Stimulated activated CD4-positive, alpha-beta T cell treated with anti-CD3 and anti-CD28 coated beads, TNF-alpha, amount 100 ng/mL, for 24 hours (primary cell): ENCODE results near the gene CDC42SE2.
"Not testable (repeated sequence)": the region's sequence is repeated elsewhere in the genome, so short reads cannot be mapped to it uniquely, and the experiment has no call there.

Source experiments
- DNase-seq, 3 experiments: peaks; one replicate each; pipeline ENCODE4 v3.0.0-alpha.2; 2020; ENCODE audit warnings: low read depth in 3 of 3

The CDC42SE2 gene

DNA sequence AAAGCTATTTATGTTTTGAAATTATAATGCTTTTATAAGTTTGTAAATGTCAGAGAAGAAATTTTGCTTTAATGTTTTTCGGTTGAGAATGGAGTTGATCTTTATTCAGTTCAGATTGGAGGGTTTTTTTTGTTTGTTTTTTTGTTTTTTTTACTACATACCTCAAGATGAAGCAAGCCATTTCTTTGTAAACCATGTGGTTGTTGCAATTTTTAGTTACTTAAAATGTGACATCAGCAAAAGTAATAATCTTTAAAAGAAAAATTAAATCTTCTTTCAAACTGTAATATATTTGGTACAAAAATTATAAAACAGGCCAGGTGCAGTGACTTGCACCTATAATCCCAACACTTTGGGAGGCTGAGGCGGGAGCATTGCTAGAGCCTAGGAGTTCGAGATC is 102.6 kb downstream of the CDC42SE2 start:
- DNase-seq, result no peak

DNA sequence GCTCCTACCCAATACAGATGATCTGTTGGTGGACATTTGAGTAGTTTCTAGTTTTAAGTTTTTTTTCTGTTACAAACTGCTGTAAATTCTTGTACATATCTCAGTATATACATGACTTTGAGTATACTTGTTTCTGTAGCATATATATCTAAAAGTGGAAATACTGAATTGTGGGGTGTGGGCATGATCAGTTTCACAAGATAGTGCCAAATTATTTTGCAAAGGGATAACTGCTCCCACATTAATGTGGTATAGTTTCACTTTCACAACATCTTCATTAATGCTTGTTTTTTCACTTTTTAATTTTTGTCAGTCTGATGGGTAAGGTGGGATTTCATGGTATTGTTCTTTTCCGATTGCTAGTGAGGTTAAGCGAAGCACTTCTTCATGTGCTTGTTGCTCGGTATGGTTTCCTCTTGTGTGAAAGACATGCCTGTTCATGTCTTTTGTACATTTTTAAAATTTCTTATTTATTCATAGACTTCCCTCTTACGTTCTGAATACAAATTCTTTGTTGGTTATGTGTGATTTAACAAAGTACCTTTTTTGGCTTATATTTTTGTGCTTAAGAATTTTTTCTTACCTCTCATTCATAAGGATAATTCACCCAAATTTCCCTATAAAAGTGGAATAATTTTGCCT is 103.5 kb downstream of the CDC42SE2 start:
- DNase-seq, result no peak

DNA sequence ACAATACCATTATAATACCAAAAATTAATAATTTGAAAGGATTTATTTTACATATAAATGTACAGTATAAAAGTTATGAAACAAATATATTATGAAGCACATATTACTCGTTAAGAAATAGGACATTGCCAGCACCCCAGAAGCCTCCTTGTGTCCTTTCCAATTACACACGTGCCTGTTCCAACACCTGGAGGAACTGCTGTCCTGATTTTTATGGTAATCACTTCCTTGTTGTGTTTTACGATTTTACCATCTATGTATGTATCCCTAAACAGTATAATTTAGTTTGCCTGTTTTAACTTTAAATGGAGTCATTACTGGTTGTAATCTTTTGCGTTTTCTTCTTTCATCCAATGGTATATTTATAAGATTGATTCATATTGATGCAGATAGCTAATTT is 105.0 kb downstream of the CDC42SE2 start:
- DNase-seq, result no peak

DNA sequence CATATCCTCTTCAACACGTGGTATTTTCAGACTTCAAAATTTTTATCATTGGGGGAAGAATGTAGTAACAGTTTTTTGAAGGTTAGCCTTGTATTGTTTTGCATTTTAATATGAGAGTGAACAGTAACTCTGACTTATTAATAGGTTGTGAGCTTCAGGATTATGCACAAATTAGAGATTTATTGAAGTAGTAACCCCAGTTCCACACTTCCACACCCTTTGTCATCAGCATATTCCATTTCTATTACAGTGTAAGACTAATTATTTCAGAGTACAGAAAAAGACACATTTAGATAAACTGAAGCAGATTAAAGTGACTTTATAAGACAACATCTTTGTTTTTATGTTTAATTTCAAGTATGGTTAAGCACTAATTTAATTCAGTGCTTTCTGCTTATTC is 105.7 kb downstream of the CDC42SE2 start:
- no peak for DNase-seq

DNA sequence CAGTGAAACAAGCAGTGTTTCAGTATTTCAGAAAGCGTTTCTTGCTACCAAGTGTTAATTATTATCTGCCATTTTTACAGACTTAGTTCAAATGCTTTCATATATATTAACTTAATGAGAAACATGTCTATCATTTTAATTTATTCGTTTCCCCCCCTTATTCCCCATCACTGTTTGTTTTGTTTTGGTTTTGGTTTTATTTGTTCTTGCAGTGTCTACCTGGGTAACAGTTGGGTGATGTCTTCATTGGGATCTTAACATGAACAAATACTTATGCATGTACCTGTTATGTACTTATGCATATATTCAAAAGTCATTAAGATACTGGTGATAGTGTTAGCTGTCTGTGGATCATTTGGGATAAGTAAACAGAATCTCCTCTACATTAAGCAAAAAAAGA is 108.0 kb downstream of the CDC42SE2 start:
- no peak for DNase-seq

DNA sequence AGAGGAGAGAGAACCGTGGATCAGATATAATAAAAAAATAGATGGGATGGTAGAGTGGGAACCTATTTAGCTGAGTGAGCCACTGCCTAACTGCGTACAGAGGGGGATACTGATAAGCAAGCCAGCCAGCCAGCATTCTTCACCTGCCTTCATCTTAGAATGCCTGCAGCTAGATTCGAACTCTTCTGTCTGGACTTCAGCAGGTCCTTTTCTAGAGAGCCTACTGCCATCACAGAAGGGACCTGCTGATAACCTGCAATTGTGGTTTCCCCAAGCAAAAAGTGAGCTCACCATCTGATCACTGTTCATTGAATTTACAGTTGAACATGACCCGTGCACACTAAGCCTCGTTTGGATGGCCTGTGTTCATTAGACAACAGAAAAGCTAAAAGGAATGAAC is 109.4 kb downstream of the CDC42SE2 start:
- DNase-seq, result no peak

DNA sequence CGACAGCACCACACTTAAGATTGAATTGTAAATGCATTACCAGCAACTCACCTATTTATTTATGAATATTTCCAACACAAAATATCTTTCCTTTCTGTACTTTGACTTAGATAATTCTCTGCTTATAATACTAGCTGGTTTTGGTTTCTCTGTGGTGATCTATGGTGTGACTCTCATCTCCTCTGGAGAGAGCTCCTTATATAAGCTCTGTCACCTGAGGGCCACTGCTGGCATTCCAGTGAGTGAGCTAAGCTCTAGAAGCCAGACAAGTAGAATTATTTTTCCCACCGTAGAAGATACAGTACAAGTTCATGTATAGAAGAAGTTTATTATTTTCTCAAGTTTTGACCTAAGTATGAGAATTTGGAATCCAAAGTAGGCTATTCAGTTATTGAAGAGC is 111.5 kb downstream of the CDC42SE2 start:
- no peak for DNase-seq

DNA sequence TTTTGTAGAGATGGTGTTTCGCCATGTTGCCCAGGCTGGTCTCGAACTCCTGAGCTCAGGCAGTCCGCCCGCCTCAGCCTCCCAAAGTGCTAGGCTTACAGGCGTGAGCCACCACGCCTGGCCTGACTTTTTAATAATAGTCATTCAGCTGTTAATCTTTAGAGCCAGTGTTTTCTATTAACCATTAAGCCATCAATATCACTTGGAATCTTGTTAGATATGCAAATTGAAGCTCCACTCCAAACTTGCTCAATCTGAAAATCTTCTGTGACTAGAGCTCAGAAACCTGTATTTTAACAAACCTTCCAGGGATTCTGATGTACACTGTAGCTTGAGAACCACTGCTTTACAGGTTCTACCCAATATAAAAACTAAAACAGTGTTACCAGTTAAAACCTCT is 113.5 kb downstream of the CDC42SE2 start:
- DNase-seq, result no peak

DNA sequence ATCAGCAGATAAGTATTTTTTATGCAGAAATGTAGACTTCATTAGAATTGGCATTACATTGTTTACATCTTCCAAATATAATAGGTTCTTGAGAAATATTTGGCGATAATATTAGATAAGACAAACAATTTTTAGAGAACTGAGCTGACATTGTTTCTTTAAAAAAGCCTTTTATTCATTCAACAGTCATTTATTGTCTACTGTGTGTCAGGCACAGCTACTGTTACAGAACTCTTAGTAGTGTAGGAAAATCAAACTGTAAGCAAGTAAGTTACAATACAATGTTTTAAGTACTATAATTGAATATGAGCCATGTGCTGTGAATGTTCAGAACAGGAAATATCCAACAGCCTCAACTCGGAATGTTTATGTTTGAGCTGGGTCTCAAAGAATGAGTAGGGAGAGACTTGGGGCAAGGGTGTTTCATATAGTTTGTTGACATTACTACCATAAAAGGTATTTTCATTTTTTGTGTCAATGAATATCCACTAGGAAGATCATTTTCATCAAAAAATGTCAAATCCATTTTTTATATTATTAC is 114.0 kb downstream of the CDC42SE2 start:
- no peak for DNase-seq

DNA sequence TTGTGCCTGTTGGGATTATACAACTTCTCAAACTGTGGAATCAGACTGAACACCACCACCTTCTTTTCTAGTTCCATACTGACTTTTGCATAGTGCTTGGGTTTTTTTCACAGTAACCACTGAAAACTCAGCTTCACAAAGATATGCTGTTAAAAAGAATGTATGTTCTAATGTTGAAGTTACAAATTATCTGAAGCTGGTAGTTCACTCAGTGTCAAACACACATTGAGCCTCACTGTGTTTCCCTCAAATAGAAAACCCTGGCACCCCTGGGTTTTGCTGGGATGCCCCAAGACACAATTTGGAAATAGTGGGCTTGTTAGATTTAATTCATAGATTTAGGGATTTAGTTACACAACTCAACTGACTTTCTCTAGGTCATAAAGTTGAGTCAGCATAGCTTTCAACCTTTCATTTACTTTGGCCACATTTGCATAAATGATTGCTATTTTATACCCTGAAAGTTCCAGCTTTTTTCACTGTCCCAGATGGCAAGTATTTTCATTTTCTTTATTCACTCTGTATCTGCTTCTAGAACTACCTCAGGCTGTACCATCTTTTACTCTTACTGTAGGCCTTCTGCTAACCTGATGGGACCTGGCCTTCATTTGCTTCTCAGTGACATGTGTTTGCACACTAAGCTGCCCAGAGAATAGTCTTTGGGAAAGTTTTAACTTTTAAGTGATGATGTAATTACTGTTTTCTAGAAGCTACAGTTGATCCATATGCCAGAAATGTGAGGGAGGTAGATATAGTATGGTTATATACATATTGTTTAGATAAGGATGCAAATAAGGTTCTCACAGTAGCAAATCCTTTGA is 115.1 kb downstream of the CDC42SE2 start:
- no peak for DNase-seq

DNA sequence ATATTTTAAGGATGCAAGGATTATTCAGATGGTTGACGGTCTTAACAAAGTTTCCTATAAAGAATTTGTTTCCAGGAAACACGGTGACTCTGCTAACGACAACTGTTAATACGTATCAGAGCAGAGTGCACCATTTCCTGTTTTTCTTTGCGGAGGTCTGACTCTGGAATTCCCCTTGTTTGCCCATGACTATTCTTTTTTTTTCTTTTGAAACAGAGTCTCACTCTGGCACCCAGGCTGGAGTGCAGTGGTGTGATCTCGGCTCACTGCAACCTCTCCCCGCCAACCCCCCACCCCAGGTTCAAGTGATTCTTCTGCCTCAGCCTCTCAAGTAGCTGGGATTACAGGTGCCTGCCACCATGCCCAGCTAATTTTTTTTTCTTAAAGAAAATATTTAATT is 115.9 kb downstream of the CDC42SE2 start:
- DNase-seq, result peak; percentile 47 to 56 (median 50)

DNA sequence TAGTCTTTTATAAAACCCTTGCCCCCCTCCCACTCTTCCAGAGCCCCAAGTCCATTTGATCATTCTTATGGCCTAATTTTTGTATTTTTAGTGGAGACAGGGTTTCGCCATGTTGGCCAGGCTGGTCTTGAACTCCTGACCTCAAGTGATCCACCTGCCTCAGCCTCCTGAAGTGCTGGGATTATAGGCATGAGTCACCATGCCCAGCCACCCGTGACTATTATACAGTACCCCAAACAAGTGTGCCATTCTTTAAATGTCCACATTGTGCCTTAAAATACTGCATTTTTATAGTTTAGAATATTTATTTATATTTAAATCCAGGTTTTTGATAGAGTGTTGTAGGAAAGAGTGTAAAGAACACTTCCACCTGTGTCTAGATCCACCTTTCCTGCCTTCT is 116.4 kb downstream of the CDC42SE2 start:
- DNase-seq, result not testable (repeated sequence)

DNA sequence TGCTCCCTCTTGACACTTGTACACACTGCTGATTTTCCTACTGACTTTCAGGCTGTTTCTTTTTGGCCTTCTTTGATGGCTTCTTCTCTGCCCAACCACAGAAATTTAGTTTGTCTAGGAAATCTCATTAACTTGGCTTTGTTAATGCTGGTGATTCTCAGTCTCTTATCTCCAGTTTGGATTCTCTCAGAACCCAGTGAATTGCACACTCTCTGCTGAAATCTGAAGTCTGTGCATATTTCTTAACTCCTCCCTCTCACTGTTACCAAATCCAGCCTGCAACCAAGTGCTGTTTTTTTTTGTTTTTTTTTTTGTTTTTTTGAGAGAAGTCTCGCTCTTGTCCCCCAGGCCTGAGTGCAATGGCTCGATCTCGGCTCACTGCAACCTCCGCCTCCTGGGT is 117.2 kb downstream of the CDC42SE2 start:
- no peak for DNase-seq

DNA sequence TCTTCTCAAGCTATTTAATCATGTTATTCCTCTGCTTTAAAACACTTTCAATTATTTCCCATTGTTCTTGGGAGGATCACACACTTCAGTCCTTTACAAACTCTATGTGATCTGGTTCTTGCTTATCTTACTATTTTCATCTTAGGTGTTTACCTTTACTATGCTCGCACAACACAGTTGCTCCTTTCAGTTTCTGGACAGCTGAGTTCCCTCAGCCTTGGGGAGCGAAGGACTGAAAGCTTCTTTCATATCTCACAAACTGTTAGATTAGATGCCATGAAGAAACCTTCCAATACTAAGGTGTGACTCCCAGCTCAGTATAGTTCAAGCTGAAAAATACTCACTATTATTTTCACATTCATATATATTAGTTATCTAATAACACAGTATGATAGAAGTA is 117.9 kb downstream of the CDC42SE2 start:
- no peak for DNase-seq

DNA sequence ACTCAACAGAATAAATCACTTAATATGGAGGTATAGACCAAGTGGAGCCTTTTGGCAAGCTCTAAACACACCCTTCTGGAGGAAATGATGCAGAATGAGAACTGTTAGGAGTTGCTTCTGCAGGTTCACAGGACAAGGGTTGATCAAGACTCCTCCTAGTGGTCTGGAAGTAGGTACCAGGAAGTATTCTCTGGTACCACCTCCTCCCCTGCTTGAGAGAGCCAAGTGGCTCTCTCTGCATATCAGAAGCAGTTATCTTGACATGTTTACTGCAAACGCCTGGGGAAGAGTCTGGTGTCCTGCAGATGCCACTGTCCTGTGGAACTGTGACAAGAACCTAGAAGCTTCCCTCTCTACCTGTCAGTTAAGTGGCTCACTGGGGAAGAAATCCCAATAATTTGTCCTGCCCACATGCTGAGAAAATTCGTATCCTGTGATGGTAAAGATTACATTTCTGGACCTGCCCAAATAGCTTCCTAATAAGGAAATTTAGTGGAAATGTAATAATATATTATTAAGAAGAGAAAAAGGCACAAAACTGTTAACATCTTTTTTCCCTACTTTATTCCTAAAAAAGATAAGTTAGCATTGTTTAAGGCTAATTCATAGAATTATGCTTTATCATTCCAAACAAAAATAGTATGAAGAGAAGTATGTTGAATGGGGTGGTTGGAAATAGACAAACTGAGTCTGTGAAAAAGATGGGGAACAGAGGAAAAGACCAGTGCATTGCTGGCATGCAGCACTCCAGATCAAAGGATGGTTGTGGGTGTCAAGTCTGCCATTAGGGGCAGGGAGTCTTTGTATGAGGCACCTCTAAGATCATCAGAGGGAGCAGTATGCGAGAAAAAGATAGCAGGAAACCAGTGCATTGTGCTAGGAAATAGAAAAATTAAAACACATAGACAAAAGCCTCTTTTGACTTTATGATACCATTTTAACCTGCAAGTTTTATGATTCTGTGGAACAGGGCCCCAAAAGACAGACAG is 118.8 kb downstream of the CDC42SE2 start:
- DNase-seq, result no peak

DNA sequence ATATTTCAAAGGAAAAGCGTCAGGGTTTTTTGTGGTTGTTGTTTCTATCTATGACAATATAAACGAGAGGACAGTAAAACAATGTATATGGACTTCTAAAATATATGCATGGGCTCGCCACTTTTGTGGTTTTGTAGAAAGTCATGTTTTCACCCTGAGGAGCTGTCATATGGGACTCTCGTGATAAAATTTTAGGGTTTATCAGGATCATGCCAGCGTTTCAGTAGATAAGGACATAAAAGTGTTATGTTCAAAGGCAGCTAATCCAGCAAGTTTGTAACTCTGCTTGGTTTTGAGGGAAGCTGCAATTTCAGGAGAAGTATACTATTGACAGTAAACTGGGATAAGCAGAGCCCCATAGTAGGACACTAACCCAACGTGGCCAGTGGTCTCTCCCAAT is 120.3 kb downstream of the CDC42SE2 start:
- DNase-seq, result no peak

DNA sequence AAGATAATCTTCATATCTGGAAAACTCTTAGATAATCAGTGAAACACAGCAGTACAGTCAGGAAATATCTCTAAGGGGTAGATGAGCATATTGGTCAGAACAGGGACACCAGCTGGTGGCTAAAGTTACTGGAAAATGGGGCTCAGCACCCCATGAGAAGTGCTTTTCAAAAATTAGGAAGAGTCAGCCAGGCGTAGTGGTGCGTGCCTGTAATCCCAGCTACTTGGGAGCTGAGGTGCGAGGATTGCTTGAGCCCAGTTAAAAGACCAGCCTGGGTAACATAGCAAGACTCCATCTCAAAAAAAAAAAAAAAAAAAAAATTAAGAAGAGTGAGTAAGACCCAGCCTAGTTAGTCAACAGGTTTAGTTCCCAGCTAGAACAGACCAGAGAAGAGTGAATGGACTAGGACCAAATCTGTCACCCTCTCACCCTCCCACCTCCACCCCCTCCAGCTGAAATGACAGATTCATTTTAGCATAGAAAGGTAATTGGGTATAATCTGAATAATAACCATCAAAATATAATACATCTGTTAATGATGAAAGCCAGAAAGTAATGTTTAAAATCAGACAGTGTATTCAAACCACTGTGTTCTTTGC is 120.9 kb downstream of the CDC42SE2 start:
- peak in 1 of 3 experiments; percentile 44 for DNase-seq

DNA sequence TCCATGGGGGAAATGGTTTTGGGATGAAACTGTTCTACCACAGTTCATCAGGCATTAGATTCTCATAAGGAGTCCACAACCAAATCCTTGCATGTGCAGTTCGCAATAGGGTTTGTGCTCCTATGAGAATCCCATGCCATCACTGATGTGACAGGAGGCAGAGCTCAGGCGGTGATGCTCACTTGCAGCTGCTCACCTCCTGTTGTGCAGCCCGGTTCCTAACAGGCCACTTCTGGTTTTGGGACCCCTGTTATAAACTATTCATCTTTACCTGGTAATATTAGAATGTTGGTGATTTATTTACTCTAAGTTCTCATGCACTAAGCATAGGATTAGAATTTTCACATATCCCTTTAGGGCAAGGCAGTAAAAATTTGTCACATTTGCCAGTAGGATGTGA is 122.3 kb downstream of the CDC42SE2 start:
- no peak for DNase-seq

DNA sequence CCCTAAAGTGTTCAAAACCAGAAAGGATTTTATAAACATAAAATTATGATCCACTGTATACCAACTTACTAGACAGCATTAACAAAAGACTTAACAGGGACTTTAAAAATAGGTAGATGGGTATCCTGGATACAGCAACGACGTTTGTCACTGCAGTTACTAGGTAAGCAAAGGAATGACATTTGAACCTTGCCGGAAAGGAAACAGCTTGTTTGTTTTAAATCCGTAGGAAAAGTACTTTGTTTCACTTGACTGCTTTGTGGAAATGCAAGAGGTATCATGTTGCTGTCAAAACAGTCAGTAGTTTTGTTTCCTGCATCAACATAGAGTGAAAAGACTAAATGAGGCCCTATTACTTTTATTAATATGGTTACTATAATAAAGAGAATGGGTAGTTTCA is 122.9 kb downstream of the CDC42SE2 start:
- no peak for DNase-seq

DNA sequence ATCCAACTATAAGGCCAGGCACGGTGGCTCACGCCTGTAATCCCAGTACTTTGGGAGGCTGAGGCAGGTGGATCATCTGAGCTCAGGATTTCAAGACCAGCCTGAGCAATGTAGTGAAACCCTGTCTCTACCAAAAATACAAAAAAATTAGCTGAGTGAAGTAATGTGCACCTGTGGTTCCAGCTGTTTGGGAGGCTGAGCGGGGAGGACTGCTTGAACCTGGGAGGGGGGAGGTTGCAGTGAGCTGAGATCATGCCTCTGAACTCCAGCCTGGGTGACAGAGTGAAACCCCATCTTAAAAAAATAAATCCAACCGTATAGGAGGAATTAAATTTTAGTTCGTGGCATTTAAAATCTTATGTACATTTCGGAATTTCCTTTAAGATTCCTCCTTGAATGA is 123.4 kb downstream of the CDC42SE2 start:
- no peak for DNase-seq

DNA sequence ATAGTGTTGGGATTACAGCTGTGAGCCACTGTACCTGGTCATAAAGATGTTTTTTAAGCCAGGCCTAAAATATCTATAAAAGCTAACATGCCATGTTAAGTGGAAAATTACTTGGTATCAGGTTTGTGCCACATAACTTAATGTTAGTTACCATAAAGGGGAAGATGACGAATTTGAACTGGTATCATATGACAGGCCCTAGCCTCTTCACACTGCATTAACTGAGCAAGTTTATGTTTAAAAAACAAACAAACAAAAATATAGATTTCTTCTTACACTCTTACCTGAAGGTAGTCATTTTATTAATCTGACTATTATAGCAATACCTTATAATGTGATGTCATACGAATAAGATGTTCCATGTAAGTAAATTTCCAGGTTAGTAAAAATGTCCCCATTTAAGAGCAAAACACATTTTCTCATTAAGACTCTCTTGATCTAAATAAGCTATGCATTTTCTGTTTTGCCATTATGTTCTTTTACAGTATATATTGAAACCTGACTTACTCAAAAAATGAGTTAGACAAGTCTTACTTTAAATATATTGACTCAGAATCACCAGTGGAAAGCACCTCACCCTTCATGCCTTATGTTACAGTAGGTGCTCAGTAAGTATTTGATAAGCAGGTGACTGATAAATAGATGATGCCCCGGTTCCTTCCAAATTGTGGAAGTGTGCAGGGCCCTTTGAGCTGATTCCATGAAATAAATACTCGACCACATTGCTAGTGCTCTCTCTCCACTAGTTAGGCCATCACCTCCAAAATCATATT is 125.4 kb downstream of the CDC42SE2 start:
- no peak for DNase-seq
